H9 (cell line): ENCODE data around the gene DICER1. TPM values are rescaled to one million over a fixed set of nuclear protein-coding genes. Genes with fewer than 3 reads are reported as not detected.

ENCODE experiments used
- DNase-seq: peaks from one replicate; pipeline ENCODE4 v3.0.0-alpha.2; 2017
- H2AFZ ChIP-seq: one replicate; pipeline ENCODE4 v1.6.1; 2013; ENCODE audit warnings: mild to moderate bottlenecking, low read length, control low read depth, moderate library complexity
- H2AK5ac ChIP-seq: 2 replicates; pipeline ENCODE4 v1.6.1; 2013; ENCODE audit warnings: low read length, control low read depth, mixed read lengths; ENCODE audit not compliant: insufficient read length
- H2BK120ac ChIP-seq: one replicate; pipeline ENCODE4 v1.6.1; 2013; ENCODE audit warnings: low read depth, mild to moderate bottlenecking, low read length, control low read depth, inconsistent platforms; ENCODE audit not compliant: poor library complexity, severe bottlenecking
- H2BK12ac ChIP-seq: 2 replicates; pipeline ENCODE4 v1.6.1; 2013; ENCODE audit warnings: low read length, control low read depth, mixed read lengths, low read depth; ENCODE audit not compliant: insufficient read length
- H2BK15ac ChIP-seq: 2 replicates; pipeline ENCODE4 v1.6.1; 2013; ENCODE audit warnings: low read depth, low read length, control low read depth
- H2BK20ac ChIP-seq: one replicate; pipeline ENCODE4 v1.6.1; 2013; ENCODE audit warnings: low read depth, mild to moderate bottlenecking, low read length, control low read depth, inconsistent platforms; ENCODE audit not compliant: poor library complexity, severe bottlenecking
- H2BK5ac ChIP-seq: 2 replicates; pipeline ENCODE4 v1.6.1; 2013; ENCODE audit warnings: low read length, control low read depth, mixed read lengths; ENCODE audit not compliant: insufficient read length
- H3K14ac ChIP-seq: 2 replicates; pipeline ENCODE4 v1.6.1; 2013; ENCODE audit warnings: low read length, control low read depth; ENCODE audit not compliant: insufficient read depth
- H3K18ac ChIP-seq: 2 replicates; pipeline ENCODE4 v1.6.1; 2013; ENCODE audit warnings: low read depth, mild to moderate bottlenecking, mixed read lengths, low read length, control low read depth; ENCODE audit not compliant: insufficient read length
- H3K23ac ChIP-seq: 2 replicates; pipeline ENCODE4 v1.6.1; 2013; ENCODE audit warnings: low read length, control low read depth, mixed read lengths, low read depth; ENCODE audit not compliant: insufficient read length
- H3K23me2 ChIP-seq: 2 replicates; pipeline ENCODE4 v1.6.1; 2013; ENCODE audit warnings: low read depth, mild to moderate bottlenecking, mixed read lengths, low read length, control low read depth; ENCODE audit not compliant: insufficient read length, poor library complexity, severe bottlenecking
- H3K27ac ChIP-seq: 2 replicates; pipeline ENCODE4 v1.5.1; 2013; ENCODE audit warnings: low read length, control low read depth, mixed read lengths, low read depth; ENCODE audit not compliant: insufficient read length
- H3K27me3 ChIP-seq: 2 replicates; pipeline ENCODE4 v1.6.1; 2013; ENCODE audit warnings: low read length, control low read depth, inconsistent platforms; ENCODE audit not compliant: insufficient read depth
- H3K4ac ChIP-seq: 2 replicates; pipeline ENCODE4 v1.6.1; 2013; ENCODE audit warnings: low read depth, mild to moderate bottlenecking, control low read depth, inconsistent platforms, low read length, moderate library complexity
- H3K4me1 ChIP-seq: 2 replicates; pipeline ENCODE4 v1.6.1; 2013; ENCODE audit warnings: low read length, control low read depth, inconsistent platforms; ENCODE audit not compliant: insufficient read depth
- H3K4me2 ChIP-seq: 2 replicates; pipeline ENCODE4 v1.6.1; 2013; ENCODE audit warnings: low read length, control low read depth, mixed read lengths; ENCODE audit not compliant: insufficient read length, insufficient read depth
- H3K56ac ChIP-seq: 2 replicates; pipeline ENCODE4 v1.6.1; 2013; ENCODE audit warnings: low read depth, mild to moderate bottlenecking, mixed read lengths, low read length, control low read depth; ENCODE audit not compliant: insufficient read length
- H3K79me1 ChIP-seq: 2 replicates; pipeline ENCODE4 v1.6.1; 2013; ENCODE audit warnings: low read depth, mild to moderate bottlenecking, moderate library complexity, low read length, control low read depth, inconsistent platforms; ENCODE audit not compliant: insufficient read depth, poor library complexity, severe bottlenecking
- H3K79me2 ChIP-seq: 2 replicates; pipeline ENCODE4 v1.6.1; 2013; ENCODE audit warnings: low read length, control low read depth, inconsistent platforms; ENCODE audit not compliant: insufficient read depth
- H3K9ac ChIP-seq: 2 replicates; pipeline ENCODE4 v1.6.1; 2013; ENCODE audit warnings: low read length, control low read depth, mixed read lengths; ENCODE audit not compliant: insufficient read length; ENCODE audit errors: extremely low read depth
- H3K9me3 ChIP-seq: one replicate; pipeline ENCODE4 v1.6.1; 2013; ENCODE audit warnings: low read depth, low read length, inconsistent platforms; ENCODE audit not compliant: control insufficient read depth
- H3T11ph ChIP-seq: one replicate; pipeline ENCODE4 v1.6.1; 2013; ENCODE audit warnings: mild to moderate bottlenecking, low read length, control low read depth, inconsistent platforms
- H4K20me1 ChIP-seq: one replicate; pipeline ENCODE4 v1.6.1; 2013; ENCODE audit not compliant: control insufficient read depth, insufficient read length, insufficient read depth
- H4K5ac ChIP-seq: 2 replicates; pipeline ENCODE4 v1.6.1; 2013; ENCODE audit warnings: low read depth, mild to moderate bottlenecking, mixed read lengths, low read length, control low read depth; ENCODE audit not compliant: insufficient read length
- H4K8ac ChIP-seq: replicated peaks from 2 replicates; pipeline ENCODE4 v1.6.1; 2013; ENCODE audit warnings: low read length, control low read depth, mixed read lengths, low read depth; ENCODE audit not compliant: insufficient read length
- H4K91ac ChIP-seq: 2 replicates; pipeline ENCODE4 v1.6.1; 2013; ENCODE audit warnings: low read depth, mild to moderate bottlenecking, moderate library complexity, mixed read lengths, low read length, control low read depth; ENCODE audit not compliant: insufficient read length
- H3K27ac Mint-ChIP-seq, 3 experiments: 2 replicates in 2 of 3; 3 replicates in 1 of 3; pipeline ENCODE4 v1.8.0; 2020 to 2021; ENCODE audit warnings: mixed read lengths in 3 of 3, mild to moderate bottlenecking in 1 of 3, moderate library complexity in 1 of 3
- H3K27me3 Mint-ChIP-seq: 2 replicates; pipeline ENCODE4 v1.8.0; 2021; ENCODE audit warnings: low read depth, mild to moderate bottlenecking, moderate library complexity, mixed read lengths
- H3K36me3 Mint-ChIP-seq, 3 experiments: 2 replicates in 2 of 3; 3 replicates in 1 of 3; pipeline ENCODE4 v1.8.0; 2020 to 2021; ENCODE audit warnings: low read depth in 3 of 3, mixed read lengths in 3 of 3; ENCODE audit not compliant: insufficient read depth in 1 of 3
- H3K4me1 Mint-ChIP-seq, 2 experiments: 2 replicates each; pipeline ENCODE4 v1.8.0; 2020; ENCODE audit warnings: mixed read lengths in 2 of 2
- H3K4me3 Mint-ChIP-seq, 2 experiments: 2 replicates in 1 of 2; 3 replicates in 1 of 2; pipeline ENCODE4 v1.8.0; 2020 to 2021; ENCODE audit warnings: mild to moderate bottlenecking in 2 of 2, mixed read lengths in 2 of 2, moderate library complexity in 1 of 2
- H3K9me3 Mint-ChIP-seq, 2 experiments: 2 replicates in 1 of 2; 3 replicates in 1 of 2; pipeline ENCODE4 v1.8.0; 2020; ENCODE audit warnings: mild to moderate bottlenecking in 2 of 2, mixed read lengths in 2 of 2, moderate library complexity in 1 of 2
- CTCF ChIP-seq: fragments of 200-600 bp; sonication (generic); conservative IDR thresholded peaks from 3 replicates; pipeline ENCODE4 v1.8.0; 2021; ENCODE audit warnings: antibody characterized with exemption, mild to moderate bottlenecking
- WGBS: extraction: QIAGEN DNeasy Blood & Tissue Kit; methylation state at CpG from one replicate; pipeline ENCODE4 v1.1.7; 2013; ENCODE audit warnings: missing lambda C conversion rate, low lambda C conversion rate, mixed read lengths; ENCODE audit not compliant: insufficient read length; ENCODE audit errors: extremely low coverage; 5-methylcytosine and 5-hydroxymethylcytosine counted together
- total RNA-seq: library from RNA; stranded (reverse); gene quantifications from 2 replicates; pipeline ENCODE4 v1.2.1, GENCODE V29; 2021

The DICER1 gene
- total RNA-seq, 1 experiment from 2014 or later = 57.0 TPM

GRCh38 chr14:95157048-95157326 is 342 bp downstream of the DICER1 start:
- Histone ChIP-seq H2AFZ (no peak overlapping the region), H2BK5ac (no peak overlapping the region), H2BK12ac (no peak overlapping the region), H3K79me2 (peaks cover 22% of the 10 kb centered on the region; the same call in 1 of the 2 replicates), H3K56ac (no peak overlapping the region), H4K91ac (no peak overlapping the region), H3K27me3 (no peaks in the 10 kb centered on the region), H3K4ac (no peak overlapping the region), H4K8ac (no peak overlapping the region), H3K4me2 (no peak overlapping the region), H3T11ph (no peak overlapping the region), H3K27ac (no peak overlapping the region), H3K23me2 (peaks cover 11% of the 10 kb centered on the region), H3K18ac (no peak overlapping the region), H3K9me3 (no peaks in the 10 kb centered on the region), H3K79me1 (peaks cover 4% of the 10 kb centered on the region), H4K20me1 (no peaks in the 10 kb centered on the region), H3K9ac (no peak overlapping the region), H3K14ac (peak overlapping the region; percentile 3; the same call in 1 of the 2 replicates), H2AK5ac (no peak overlapping the region), H4K5ac (no peak overlapping the region), H3K23ac (no peak overlapping the region), H2BK120ac (no peak overlapping the region), H3K4me1 (peaks cover 2% of the 10 kb centered on the region), H2BK20ac (no peak overlapping the region), H2BK15ac (no peak overlapping the region)
- H3K27ac Mint-ChIP-seq = no peak overlapping the region
- no peaks in the 10 kb centered on the region for H3K27me3 Mint-ChIP-seq
- no peaks in the 10 kb centered on the region; a peak in 1 of 5 replicates for H3K9me3 Mint-ChIP-seq
- no CpG with 5 or more reads among the region's 50 CpGs for WGBS
- H3K4me1 Mint-ChIP-seq = peaks cover 38 to 44% of the 10 kb centered on the region in 2 experiments
- no peak for TF ChIP-seq CTCF
- DNase-seq = no peak
- H3K4me3 Mint-ChIP-seq = peak overlapping the region; percentile 88 to 94; a peak in 3 of 5 replicates
- peaks cover 6 to 15% (median 7%) of the 10 kb centered on the region in 3 experiments; a peak in 6 of 7 replicates for H3K36me3 Mint-ChIP-seq
